GM12878 (cell line): ENCODE data around the gene SLX4IP. TPM values are rescaled to one million over a fixed set of nuclear protein-coding genes. Genes with fewer than 3 reads are reported as not detected.

ENCODE experiments used
- ATAC-seq: fragments of 200-7000 bp; cut with Tn5 transposase; 3 replicates; pipeline ENCODE4 v1.9.1; 2020; ENCODE audit warnings: mild to moderate bottlenecking, moderate library complexity
- BruUV-seq: library from RNA; stranded (reverse); fragments of 400-500 nt; replicated peaks from 2 replicates; lab custom pipeline; 2021; lab: Mats Ljungman, UMichigan
- CTCF ChIA-PET: fragments of 300-600 bp; sonication (Branson Sonifier 250); formaldehyde crosslinking; extraction: SDS; loops from one replicate; lab custom pipeline; 2021; ENCODE audit warnings: inconsistent platforms; lab: Yijun Ruan, JAX
- POLR2A ChIA-PET: fragments of 350-600 bp; formaldehyde crosslinking; extraction: SDS; loops from one replicate; lab custom pipeline; 2021; ENCODE audit warnings: inconsistent platforms; lab: Charles Lee
- RAD21 ChIA-PET: fragments of 300-600 bp; sonication (Branson Sonifier 250); formaldehyde crosslinking; loops from one replicate; lab custom pipeline; 2023; ENCODE audit warnings: antibody characterized with exemption; ENCODE audit not compliant: unreplicated experiment; lab: Charles Lee
- SMC1A ChIA-PET: fragments of 300-600 bp; sonication (Branson Sonifier 250); formaldehyde crosslinking; loops from one replicate; lab custom pipeline; 2023; ENCODE audit not compliant: unreplicated experiment, uncharacterized antibody; lab: Charles Lee
- DNase-seq: peaks from one replicate; pipeline ENCODE4 v3.0.0-alpha.2; 2011; ENCODE audit warnings: low read depth, low spot score
- FAIRE-seq: peaks from 3 replicates; lab custom pipeline; 2011; peaks lifted over from hg19 to GRCh38; lab: Jason Lieb, UNC
- H2AFZ ChIP-seq: 2 replicates; pipeline ENCODE4 v1.6.0; 2011; ENCODE audit warnings: low read depth, low read length, control low read depth; ENCODE audit not compliant: control insufficient read depth
- H3K27ac ChIP-seq: 2 replicates; pipeline ENCODE4 v1.5.1; 2011; ENCODE audit warnings: control low read depth; ENCODE audit not compliant: control insufficient read depth, insufficient read depth
- H3K27me3 ChIP-seq, 2 experiments: replicated peaks in 1 of 2; 2 replicates each; pipeline versions ENCODE4 v1.6.0 to v1.6.1; 2011; ENCODE audit warnings: low read length in 1 of 2; ENCODE audit not compliant: control insufficient read depth in 2 of 2, insufficient read depth in 2 of 2
- H3K36me3 ChIP-seq, 2 experiments: 2 replicates each; pipeline ENCODE4 v1.5.1; 2011; ENCODE audit warnings: low read length in 1 of 2; ENCODE audit not compliant: control insufficient read depth in 2 of 2, insufficient read depth in 2 of 2
- H3K4me1 ChIP-seq: 2 replicates; pipeline ENCODE4 v1.6.1; 2011; ENCODE audit warnings: mild to moderate bottlenecking, low read length, moderate library complexity, mixed read lengths; ENCODE audit not compliant: control insufficient read depth, insufficient read depth
- H3K4me2 ChIP-seq: 2 replicates; pipeline ENCODE4 v1.6.0; 2011; ENCODE audit warnings: control low read depth; ENCODE audit not compliant: control insufficient read depth, insufficient read depth
- H3K4me3 ChIP-seq: fragments of 200-600 bp; sonication (generic); 2 replicates; pipeline ENCODE4 v1.5.1; 2016
- H3K79me2 ChIP-seq: 2 replicates; pipeline ENCODE4 v1.6.0; 2011; ENCODE audit warnings: low read length; ENCODE audit not compliant: control insufficient read depth, insufficient read depth
- H3K9ac ChIP-seq: 2 replicates; pipeline ENCODE4 v1.8.0; 2011; ENCODE audit warnings: low read length, control low read depth, mixed read lengths; ENCODE audit not compliant: control insufficient read depth, insufficient read depth
- H3K9me3 ChIP-seq: replicated peaks from 3 replicates; pipeline ENCODE4 v1.5.1; 2011; ENCODE audit warnings: mild to moderate bottlenecking, low read length; ENCODE audit not compliant: control insufficient read depth, insufficient read depth
- H4K20me1 ChIP-seq: 2 replicates; pipeline ENCODE4 v1.6.0; 2011; ENCODE audit not compliant: control insufficient read depth, insufficient read depth
- CBX3 ChIP-seq: fragments of 200-600 bp; sonication (generic); IDR thresholded peaks from 2 replicates; pipeline ENCODE4 v1.6.1; 2016; ENCODE audit warnings: low read depth, borderline replicate concordance
- DPF2 ChIP-seq: fragments of 450-650 bp; IDR thresholded peaks from 2 replicates; pipeline ENCODE4 v1.6.1; 2017; ENCODE audit warnings: mild to moderate bottlenecking
- GATAD2B ChIP-seq: fragments of 450-650 bp; conservative IDR thresholded peaks from 2 replicates; pipeline ENCODE4 v1.6.1; 2017; ENCODE audit warnings: low read depth, mild to moderate bottlenecking, moderate library complexity
- HDAC6 ChIP-seq: fragments of 200-600 bp; sonication (generic); IDR thresholded peaks from one replicate; pipeline ENCODE4 v1.8.0; 2017; ENCODE audit warnings: antibody characterized with exemption; ENCODE audit not compliant: unreplicated experiment
- MAX ChIP-seq: IDR thresholded peaks from 2 replicates; pipeline ENCODE4 v1.6.1; 2012; ENCODE audit warnings: low read depth, low read length, improper control_type of control experiment
- MEF2A ChIP-seq: IDR thresholded peaks from 2 replicates; pipeline ENCODE4 v1.6.1; 2011; ENCODE audit warnings: low read depth, mild to moderate bottlenecking, low read length, moderate library complexity; ENCODE audit not compliant: insufficient read depth
- NBN ChIP-seq: fragments of 450-650 bp; IDR thresholded peaks from 2 replicates; pipeline ENCODE4 v1.6.1; 2016
- PRDM15 ChIP-seq: fragments of 450-650 bp; formaldehyde crosslinking; IDR thresholded peaks from 2 replicates; pipeline ENCODE4 v1.4.0; 2020; ENCODE audit warnings: mild to moderate bottlenecking, moderate library complexity
- REST ChIP-seq: IDR thresholded peaks from 2 replicates; pipeline ENCODE4 v1.6.1; 2012; ENCODE audit warnings: mild to moderate bottlenecking, low read depth, low read length
- SKIL ChIP-seq: fragments of 450-650 bp; IDR thresholded peaks from 2 replicates; pipeline ENCODE4 v1.6.1; 2017; ENCODE audit warnings: mild to moderate bottlenecking, low read depth, inconsistent platforms; ENCODE audit not compliant: poor library complexity, severe bottlenecking
- ZNF217 ChIP-seq: fragments of 450-650 bp; IDR thresholded peaks from 2 replicates; pipeline ENCODE4 v1.6.1; 2017; ENCODE audit warnings: antibody characterized with exemption, mild to moderate bottlenecking
- WGBS: methylation state at CpG from one replicate; pipeline ENCODE4 v1.1.6; 2016; ENCODE audit warnings: low lambda C conversion rate; ENCODE audit not compliant: insufficient replicate concordance, insufficient coverage; ENCODE audit errors: missing lambda C conversion rate; 5-methylcytosine and 5-hydroxymethylcytosine counted together
- in situ Hi-C: fragments of 300-500 bp; cut with MboI; formaldehyde crosslinking; loops from 9 replicates; pipeline ENCODE4 v1.14.3; 2018; ENCODE audit warnings: mixed read lengths
- intact Hi-C: fragments of 100-400 bp; cut with micrococcal nuclease; formaldehyde crosslinking; loops from one replicate; pipeline ENCODE4 v1.14.2; 2022; ENCODE audit not compliant: unreplicated experiment
- polyA plus RNA-seq, 11 experiments: library from polyadenylated mRNA; depleted of rRNA in 4 of 11; unstranded in 6 of 11; stranded (reverse) in 5 of 11; fragments of >200 nt; fragmentation: Nextera tagmentation in 4 of 11; fragmentation: Illumina TruSeq in 1 of 11; extraction: Ambion mirVana in 4 of 11; extraction: Trizol in 1 of 11; gene quantifications; 1 replicate in 1 of 11; 2 replicates in 10 of 11; pipeline versions ENCODE4 v1.2.1 to v1.2.3, GENCODE V29; 2011 to 2016; ENCODE audit warnings: inconsistent platforms in 2 of 11, missing spikeins in 2 of 11, low read depth in 1 of 11
- total RNA-seq, 4 experiments: library from RNA; depleted of rRNA in 3 of 4; stranded (reverse); fragments of >200 nt in 3 of 4; fragmentation: Illumina TruSeq in 1 of 4; extraction: Trizol in 1 of 4; gene quantifications; 2 replicates each; pipeline versions ENCODE4 v1.2.1 to v1.2.3, GENCODE V29; 2013 to 2021

Gene SLX4IP
- total and polyA plus RNA-seq, 10 of the 15 experiments (the other 5 are each of a cell fraction or from before 2014, with no cell fraction given): 2.2 to 11.0 (median 6.3) TPM

GRCh38 chr20:10428008-10428407 lies 7.1 kb upstream of the SLX4IP start (continued):
- TF ChIP-seq SKIL (peak; percentile 80), DPF2 (0 out of 2 replicates have a peak, but pooled peaks have one; percentile 62), ZNF217 (peak; percentile 38; the same call in 1 of the 2 replicates)
- TF ChIP-seq, all 136 proteins: peak for 14

- Histone ChIP-seq H3K9ac (no peak overlapping the region), H3K9me3 (no peaks in the 10 kb centered on the region), H2AFZ (no peak overlapping the region), H3K79me2 (peaks cover 19% of the 10 kb centered on the region), H4K20me1 (no peaks in the 10 kb centered on the region), H3K4me3 (no peak overlapping the region), H3K4me2 (no peak overlapping the region), H3K27me3 (no peaks in the 10 kb centered on the region), H3K27ac (no peak overlapping the region), H3K4me1 (peaks cover 18% of the 10 kb centered on the region), H3K36me3 (no peaks in the 10 kb centered on the region)
- WGBS: 96% methylated on average over 5 of the region's 5 CpGs
- CTCF ChIA-PET: interaction anchor here (0.7 to 5.5 kb wide), 15 partner anchors 11 to 1021 kb away, joined by 3 to 31 read pairs (median 4); no protein-coding TSS in a partner anchor
- BruUV-seq: no TSS peak
- FAIRE-seq (no peak), ATAC-seq (no peak), DNase-seq (no peak)
- SMC1A ChIA-PET: interaction anchor here (0.6 to 7.3 kb wide), 18 partner anchors 10 to 123 kb away, joined by 3 to 60 read pairs (median 5); no protein-coding TSS in a partner anchor
- RAD21 ChIA-PET: interaction anchor here (0.8 to 1.9 kb wide), 10 partner anchors 8 to 123 kb away, joined by 3 to 13 read pairs (median 6); no protein-coding TSS in a partner anchor
- POLR2A ChIA-PET: interaction anchor here (1.0 to 1.7 kb wide), 5 partner anchors 9 to 67 kb away, joined by 3 to 6 read pairs (median 5); no protein-coding TSS in a partner anchor
- intact Hi-C loops (loop anchor here (5.0 kb wide), 3 partner anchors 77 to 812 kb away; partner anchors contain the start of gene JAG1), in situ Hi-C loops (loop anchor here (5.0 to 10.0 kb wide), 2 partner anchors 452 to 815 kb away; no protein-coding TSS in a partner anchor)
- TF ChIP-seq REST: no peak
- TF ChIP-seq MEF2A: no peak
- TF ChIP-seq NBN: no peak
- no peak for TF ChIP-seq GATAD2B
- TF ChIP-seq MAX: no peak
- no peak for TF ChIP-seq CBX3
- no peak for TF ChIP-seq PRDM15 (CRISPR knock-in tag)
- TF ChIP-seq HDAC6: no peak
These were observed 5.6 kb upstream of the SLX4IP start for GRCh38 chr20:10429443-10429981.
